ENCODE data around the gene KAT7.

Gene KAT7

GRCh38 chr17:49760932-49761558, 27.4 kb upstream of the KAT7 start:
- DNase-seq, result no peak

- DNase-seq, result no peak
Observed at GRCh38 chr17:49762151-49762941, 26.1 kb upstream of the KAT7 start.

DNA sequence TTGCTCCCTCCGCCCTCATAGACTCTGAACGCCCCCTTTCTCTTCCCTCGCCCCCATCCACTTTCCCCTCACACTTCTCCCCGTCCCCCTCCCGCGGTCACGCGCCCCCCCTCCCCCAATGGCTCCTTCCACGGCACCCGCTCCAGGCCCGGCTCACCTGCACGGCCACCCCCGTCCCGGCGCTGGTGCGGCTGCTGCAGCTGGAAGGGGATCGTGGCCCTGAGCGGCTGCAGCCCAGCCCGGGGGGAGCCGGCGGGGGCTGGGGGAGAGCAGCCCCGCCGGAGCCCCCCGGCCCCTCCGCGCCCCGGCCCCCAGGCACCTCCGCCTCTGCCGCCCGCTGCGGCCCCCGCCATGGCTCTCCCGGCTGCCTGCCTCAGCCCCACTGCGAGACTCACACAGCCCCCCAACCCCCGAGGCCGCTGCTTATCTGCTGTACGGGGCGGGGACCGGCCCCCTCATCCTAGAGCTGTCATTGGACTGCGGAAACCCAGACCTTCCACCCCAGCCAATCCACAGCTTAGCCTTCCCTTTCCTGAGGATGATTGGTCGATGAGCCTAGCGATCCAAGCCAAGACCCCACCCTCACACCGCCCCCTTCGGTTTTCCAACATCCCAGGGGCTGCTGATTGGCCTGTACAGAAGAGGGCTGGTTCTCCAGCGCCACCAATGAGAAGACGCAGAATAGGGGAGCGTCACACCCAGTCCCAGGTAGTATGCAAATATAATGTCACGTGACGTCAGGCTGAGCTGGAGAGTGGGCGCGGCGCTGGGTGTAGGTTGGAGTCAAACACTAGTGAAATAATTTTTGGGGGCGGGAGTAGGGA, 24.5 kb upstream of the KAT7 start, which contains the start of gene FAM117A:
TSS of gene FAM117A (minus strand) at position 397 of the 824 bp plus-strand sequence. CDS start at position 353, 44 bp downstream.
- DNase-seq, result peak; percentile 97

DNA sequence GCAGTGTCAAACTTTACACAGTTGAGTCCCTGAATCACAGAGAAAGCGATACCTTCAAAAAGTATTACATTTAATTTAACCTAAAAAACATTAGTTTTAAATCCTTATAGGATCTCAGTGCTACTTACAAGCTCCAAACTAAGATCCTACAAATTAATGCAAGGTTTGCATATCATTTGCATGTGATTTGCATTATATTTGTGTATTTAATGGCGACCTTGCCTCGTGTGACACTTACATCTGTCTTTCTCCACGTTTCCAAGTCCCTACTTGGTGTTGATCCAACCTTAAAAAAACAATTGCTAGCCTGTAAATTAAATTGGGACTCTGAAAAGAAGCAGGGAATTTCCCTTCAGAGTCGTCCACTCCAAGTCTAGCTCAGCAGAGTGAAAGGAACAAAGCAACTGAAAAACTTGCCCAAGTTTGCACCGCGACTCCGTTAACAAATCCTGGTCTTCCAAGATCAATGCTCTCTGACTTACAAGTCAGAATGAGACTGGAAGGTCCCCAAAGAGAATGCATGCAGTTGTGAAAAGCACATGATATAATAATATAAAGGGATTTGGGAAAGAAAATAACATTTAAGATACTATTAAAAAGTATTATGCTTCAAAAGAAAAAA, 23.8 kb upstream of the KAT7 start:
- DNase-seq, result no peak

GRCh38 chr17:49766918-49767530, 21.5 kb upstream of the KAT7 start:
- no peak for DNase-seq

- DNase-seq, result peak; percentile 9
Observed at GRCh38 chr17:49775546-49776260, 12.8 kb upstream of the KAT7 start.

DNA sequence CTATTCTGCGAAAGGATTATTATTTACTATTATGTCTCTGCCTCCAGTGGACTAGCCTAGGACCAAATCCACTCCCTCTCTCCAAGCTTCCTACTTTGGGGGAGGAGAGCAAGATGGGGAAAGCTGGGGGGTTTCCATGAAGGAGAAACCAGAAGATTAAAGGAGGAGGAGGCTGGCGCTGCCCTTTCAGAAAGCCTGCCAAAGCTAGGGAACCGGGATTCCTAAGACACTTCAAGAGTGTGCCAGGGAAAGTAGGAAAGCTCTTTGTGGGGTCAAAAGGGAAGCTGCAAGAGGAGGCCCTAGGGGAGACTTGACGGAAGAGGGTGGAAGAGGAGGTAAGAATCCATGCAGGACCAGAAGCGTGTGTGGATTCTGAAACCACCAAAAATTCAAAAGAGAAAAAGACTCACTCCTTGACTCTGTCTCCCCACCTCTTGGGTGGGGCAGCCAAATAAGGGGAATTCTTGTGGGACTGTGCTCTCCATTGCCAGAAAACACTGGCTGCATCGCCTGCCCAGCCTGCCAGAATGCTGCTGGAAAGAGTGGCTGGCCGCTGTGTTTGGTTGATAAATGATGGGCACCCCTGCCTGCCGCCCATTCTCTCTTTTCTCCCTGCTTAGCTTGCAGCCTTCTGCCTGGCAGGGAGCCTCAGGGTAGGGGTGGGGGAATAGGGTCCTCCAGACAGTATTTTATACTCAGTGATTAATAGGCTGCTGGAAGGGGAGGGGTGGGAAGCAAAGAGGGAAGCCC, 11.8 kb upstream of the KAT7 start:
- DNase-seq, result no peak

GRCh38 chr17:49777563-49777962, 10.9 kb upstream of the KAT7 start:
- DNase-seq, result no peak

- DNase-seq, result no peak
Observed at GRCh38 chr17:49779156-49779738, 9.2 kb upstream of the KAT7 start.

GRCh38 chr17:49779739-49780231, 8.7 kb upstream of the KAT7 start:
- DNase-seq, result peak; percentile 84

GRCh38 chr17:49783071-49783715, 5.3 kb upstream of the KAT7 start:
- no peak for DNase-seq

DNA sequence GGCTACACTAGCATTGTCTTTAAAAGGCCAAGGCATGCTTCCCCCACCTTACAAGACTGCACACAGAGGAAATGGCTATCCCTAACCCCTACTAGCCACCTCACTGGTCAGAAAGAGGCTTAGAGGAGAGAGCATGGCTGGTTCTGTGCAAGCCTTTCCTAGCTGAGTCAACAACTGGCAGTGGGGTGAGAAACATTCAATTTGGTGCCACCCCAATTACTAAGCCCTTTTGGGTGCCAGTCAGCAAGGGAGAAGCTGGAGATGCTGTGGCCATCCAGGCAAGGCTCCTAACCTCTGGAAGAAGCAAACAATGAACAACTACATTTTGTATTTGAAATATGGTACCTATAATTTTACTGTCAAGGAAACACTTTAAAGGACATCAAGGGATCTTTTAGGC, 4.7 kb upstream of the KAT7 start:
- DNase-seq, result no peak

DNA sequence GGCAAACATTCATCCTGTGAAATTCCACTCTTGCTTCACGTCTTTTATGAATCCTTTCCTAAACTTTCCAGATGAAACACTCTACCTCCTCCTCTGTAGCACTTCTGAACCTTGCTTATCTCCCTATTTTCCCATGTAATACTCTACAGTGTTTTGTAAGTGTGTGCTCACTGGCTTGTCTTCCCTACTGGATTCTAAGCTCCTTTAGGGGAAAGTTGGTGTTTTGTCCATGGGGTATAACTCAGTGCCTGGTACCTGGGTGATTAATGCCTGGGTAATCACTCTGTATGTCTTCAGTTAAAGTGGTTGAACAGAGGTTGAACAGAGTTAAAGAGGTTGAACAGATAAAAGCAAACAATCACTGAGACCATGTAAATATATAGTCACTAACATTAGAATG, 3.8 kb upstream of the KAT7 start:
- DNase-seq, result no peak

GRCh38 chr17:49787884-49788477, 500 bp upstream of the KAT7 start:
- peak; percentile 9 for DNase-seq

DNA sequence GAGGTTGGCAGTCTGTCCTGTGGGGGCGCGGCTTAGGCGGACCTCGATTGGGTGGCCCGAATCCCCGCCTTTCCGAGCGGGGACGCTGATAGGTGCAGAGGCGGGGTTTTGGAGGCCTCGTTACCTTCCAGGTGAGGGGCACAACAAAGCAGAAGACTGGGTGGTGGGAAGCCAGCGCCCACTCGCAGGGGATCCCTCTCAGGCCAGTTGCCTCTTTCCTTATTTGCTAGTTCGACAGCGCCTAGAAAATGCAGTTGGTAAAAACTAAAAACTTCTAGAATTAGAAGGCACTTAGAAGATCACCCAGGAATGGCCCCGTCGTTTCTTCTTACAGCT, 730 bp downstream of the KAT7 start:
- no peak for DNase-seq

DNA sequence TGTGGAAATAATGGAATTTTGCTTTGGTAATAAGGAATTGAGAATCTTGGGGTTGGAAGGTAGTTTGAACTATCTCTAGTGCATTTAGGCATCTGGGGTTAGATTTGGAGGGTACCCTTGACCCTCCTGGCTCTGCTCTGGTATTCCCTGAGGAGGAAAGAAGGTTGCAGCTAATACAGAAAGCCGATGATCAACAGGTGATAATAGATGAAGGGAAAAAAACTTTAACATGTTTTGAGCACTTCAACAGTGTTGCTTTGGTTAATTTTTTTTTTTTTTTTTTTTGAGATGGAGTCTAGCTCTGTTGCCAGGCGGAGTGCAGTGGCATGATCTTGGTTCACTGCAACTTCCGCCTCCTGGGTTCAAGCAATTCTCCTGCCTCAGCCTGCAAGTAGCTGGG, 4.8 kb downstream of the KAT7 start:
- no peak for DNase-seq

DNA sequence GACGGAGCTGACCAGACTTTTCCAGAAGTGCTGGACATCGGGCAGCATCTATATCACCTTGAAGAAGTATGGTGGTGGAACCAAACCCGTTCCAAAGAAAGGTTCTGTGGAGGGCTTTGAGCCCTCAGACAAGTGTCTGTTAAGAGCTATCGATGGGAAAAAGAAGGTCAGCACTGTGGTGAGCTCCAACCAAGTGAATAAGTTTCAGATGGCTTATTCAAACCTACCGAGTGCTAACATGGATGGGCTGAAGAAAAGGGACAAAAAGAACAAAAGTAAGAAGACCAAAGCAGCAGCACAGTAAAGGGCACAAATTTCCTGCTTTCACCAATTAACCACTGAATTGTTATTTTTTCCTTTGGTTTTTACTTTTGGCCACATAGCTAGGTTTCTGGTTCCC, 6.9 kb downstream of the KAT7 start:
- DNase-seq, result no peak

DNA sequence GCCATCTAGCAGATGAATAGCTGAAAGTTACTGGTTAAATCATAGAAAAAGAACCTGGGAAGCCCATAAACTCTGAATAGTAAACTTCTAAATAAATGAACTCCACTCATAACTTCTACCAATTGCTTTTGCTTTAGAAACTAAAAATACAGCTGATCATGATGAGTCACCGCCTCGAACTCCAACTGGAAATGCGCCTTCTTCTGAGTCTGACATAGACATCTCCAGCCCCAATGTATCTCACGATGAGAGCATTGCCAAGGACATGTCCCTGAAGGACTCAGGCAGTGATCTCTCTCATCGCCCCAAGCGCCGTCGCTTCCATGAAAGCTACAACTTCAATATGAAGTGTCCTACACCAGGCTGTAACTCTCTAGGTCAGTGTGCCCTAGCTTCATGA, 9.7 kb downstream of the KAT7 start:
- DNase-seq, result no peak

- DNase-seq, result no peak
Observed at GRCh38 chr17:49798738-49799137, 10.3 kb downstream of the KAT7 start.

- no peak for DNase-seq
Observed at GRCh38 chr17:49809056-49809455, 20.6 kb downstream of the KAT7 start.

Data from fibroblast of upper back skin (primary cell).